GM23338 (cell line): ENCODE results near the gene GRID2. TPM values are rescaled to one million over a fixed set of nuclear protein-coding genes. Genes with fewer than 3 reads are reported as not detected.

Experiments
- CREB1 ChIP-seq: fragments of 250-450 bp; sonication (Bioruptor Pico); IDR thresholded peaks from 2 replicates; pipeline ENCODE4 v1.5.0; 2020; ENCODE audit warnings: low read depth, mild to moderate bottlenecking, moderate library complexity
- EZH2 ChIP-seq: fragments of 200-600 bp; sonication (generic); IDR thresholded peaks from one replicate; pipeline ENCODE4 v1.8.0; 2017; ENCODE audit warnings: antibody characterized with exemption, mild to moderate bottlenecking, low read depth; ENCODE audit not compliant: unreplicated experiment
- NANOG ChIP-seq: IDR thresholded peaks from 2 replicates; pipeline ENCODE4 v1.6.1; 2016; ENCODE audit warnings: antibody characterized with exemption, borderline replicate concordance
- STAT1 ChIP-seq: IDR thresholded peaks from one replicate; pipeline ENCODE4 v1.6.1; 2016; ENCODE audit warnings: antibody characterized with exemption; ENCODE audit not compliant: unreplicated experiment
- ZNF114 ChIP-seq: fragments of 250-450 bp; sonication (Bioruptor Pico); IDR thresholded peaks from 2 replicates; pipeline ENCODE4 v1.5.0; 2020; ENCODE audit warnings: mild to moderate bottlenecking, moderate library complexity
- ZNF331 ChIP-seq: fragments of 250-450 bp; sonication (Bioruptor Pico); IDR thresholded peaks from 2 replicates; pipeline ENCODE4 v1.5.0; 2020; ENCODE audit warnings: low read depth, mild to moderate bottlenecking, moderate library complexity
- polyA plus RNA-seq: library from polyadenylated mRNA; unstranded; fragments of >200 nt; fragmentation: Nextera tagmentation; extraction: Ambion mirVana; gene quantifications from 2 replicates; pipeline ENCODE4 v1.2.1, GENCODE V29; 2016
- total RNA-seq: library from RNA; depleted of rRNA; stranded (reverse); fragments of >200 nt; shearing (Covaris generic); gene quantifications from 2 replicates; pipeline ENCODE4 v1.2.3, GENCODE V29; 2014
- TF ChIP-seq, protein P1 (sequence below): fragments of 250-450 bp; sonication (Bioruptor Pico); IDR thresholded peaks from 2 replicates; pipeline ENCODE4 v1.5.0; 2020; ENCODE audit warnings: mild to moderate bottlenecking, moderate library complexity
- TF ChIP-seq, protein P2 (sequence below), 2 experiments: fragments of 200-600 bp in 1 of 2; sonication (generic) in 1 of 2; conservative IDR thresholded peaks; 2 replicates each; pipeline versions ENCODE4 v1.5.1 to v1.6.1; 2016 to 2017; ENCODE audit warnings: antibody characterized with exemption in 2 of 2, low read depth in 2 of 2, mild to moderate bottlenecking in 2 of 2, moderate library complexity in 1 of 2
- TF ChIP-seq, protein P3 (sequence below): IDR thresholded peaks from 2 replicates; pipeline ENCODE4 v1.6.1; 2016; ENCODE audit warnings: antibody characterized with exemption
- TF ChIP-seq, protein P4 (sequence below): IDR thresholded peaks from one replicate; pipeline ENCODE4 v1.6.1; 2018; ENCODE audit warnings: antibody characterized with exemption; ENCODE audit not compliant: unreplicated experiment

The GRID2 gene
- total and polyA plus RNA-seq, 2 experiments from 2014 or later = 19.9 to 65.4 TPM

DNA sequence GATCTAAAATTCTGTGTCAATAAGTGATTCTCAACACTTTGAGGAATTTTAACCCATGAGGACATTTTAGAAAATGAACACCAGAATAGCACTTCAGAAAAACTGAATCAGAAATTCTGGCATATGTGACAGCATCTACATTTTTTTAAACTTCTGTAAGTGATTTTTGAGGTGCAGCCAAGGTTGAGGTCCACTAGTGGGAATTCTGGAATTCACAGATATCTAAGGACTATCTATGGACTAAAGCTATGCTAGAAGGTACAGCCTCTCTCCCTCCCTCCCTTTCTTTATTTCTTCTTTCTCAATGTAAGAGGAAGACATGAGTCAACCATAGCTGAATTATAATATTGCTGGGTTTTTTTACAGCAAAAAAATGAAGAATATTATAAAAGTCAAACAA, 1016.6 kb downstream of the GRID2 start (continued):
- TF ChIP-seq, protein P1, sequence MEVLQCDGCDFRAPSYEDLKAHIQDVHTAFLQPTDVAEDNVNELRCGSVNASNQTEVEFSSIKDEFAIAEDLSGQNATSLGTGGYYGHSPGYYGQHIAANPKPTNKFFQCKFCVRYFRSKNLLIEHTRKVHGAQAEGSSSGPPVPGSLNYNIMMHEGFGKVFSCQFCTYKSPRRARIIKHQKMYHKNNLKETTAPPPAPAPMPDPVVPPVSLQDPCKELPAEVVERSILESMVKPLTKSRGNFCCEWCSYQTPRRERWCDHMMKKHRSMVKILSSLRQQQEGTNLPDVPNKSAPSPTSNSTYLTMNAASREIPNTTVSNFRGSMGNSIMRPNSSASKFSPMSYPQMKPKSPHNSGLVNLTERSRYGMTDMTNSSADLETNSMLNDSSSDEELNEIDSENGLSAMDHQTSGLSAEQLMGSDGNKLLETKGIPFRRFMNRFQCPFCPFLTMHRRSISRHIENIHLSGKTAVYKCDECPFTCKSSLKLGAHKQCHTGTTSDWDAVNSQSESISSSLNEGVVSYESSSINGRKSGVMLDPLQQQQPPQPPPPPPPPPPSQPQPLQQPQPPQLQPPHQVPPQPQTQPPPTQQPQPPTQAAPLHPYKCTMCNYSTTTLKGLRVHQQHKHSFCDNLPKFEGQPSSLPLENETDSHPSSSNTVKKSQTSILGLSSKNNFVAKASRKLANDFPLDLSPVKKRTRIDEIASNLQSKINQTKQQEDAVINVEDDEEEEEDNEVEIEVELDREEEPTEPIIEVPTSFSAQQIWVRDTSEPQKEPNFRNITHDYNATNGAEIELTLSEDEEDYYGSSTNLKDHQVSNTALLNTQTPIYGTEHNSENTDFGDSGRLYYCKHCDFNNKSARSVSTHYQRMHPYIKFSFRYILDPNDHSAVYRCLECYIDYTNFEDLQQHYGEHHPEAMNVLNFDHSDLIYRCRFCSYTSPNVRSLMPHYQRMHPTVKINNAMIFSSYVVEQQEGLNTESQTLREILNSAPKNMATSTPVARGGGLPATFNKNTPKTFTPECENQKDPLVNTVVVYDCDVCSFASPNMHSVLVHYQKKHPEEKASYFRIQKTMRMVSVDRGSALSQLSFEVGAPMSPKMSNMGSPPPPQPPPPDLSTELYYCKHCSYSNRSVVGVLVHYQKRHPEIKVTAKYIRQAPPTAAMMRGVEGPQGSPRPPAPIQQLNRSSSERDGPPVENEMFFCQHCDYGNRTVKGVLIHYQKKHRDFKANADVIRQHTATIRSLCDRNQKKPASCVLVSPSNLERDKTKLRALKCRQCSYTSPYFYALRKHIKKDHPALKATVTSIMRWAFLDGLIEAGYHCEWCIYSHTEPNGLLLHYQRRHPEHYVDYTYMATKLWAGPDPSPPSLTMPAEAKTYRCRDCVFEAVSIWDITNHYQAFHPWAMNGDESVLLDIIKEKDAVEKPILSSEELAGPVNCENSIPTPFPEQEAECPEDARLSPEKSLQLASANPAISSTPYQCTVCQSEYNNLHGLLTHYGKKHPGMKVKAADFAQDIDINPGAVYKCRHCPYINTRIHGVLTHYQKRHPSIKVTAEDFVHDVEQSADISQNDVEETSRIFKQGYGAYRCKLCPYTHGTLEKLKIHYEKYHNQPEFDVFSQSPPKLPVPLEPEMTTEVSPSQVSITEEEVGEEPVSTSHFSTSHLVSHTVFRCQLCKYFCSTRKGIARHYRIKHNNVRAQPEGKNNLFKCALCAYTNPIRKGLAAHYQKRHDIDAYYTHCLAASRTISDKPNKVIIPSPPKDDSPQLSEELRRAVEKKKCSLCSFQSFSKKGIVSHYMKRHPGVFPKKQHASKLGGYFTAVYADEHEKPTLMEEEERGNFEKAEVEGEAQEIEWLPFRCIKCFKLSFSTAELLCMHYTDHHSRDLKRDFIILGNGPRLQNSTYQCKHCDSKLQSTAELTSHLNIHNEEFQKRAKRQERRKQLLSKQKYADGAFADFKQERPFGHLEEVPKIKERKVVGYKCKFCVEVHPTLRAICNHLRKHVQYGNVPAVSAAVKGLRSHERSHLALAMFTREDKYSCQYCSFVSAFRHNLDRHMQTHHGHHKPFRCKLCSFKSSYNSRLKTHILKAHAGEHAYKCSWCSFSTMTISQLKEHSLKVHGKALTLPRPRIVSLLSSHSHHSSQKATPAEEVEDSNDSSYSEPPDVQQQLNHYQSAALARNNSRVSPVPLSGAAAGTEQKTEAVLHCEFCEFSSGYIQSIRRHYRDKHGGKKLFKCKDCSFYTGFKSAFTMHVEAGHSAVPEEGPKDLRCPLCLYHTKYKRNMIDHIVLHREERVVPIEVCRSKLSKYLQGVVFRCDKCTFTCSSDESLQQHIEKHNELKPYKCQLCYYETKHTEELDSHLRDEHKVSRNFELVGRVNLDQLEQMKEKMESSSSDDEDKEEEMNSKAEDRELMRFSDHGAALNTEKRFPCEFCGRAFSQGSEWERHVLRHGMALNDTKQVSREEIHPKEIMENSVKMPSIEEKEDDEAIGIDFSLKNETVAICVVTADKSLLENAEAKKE (CRISPR knock-in tag) = no peak
- TF ChIP-seq CREB1 (CRISPR knock-in tag) (no peak), EZH2 (no peak), NANOG (no peak), STAT1 (no peak), ZNF331 (CRISPR knock-in tag) (no peak), ZNF114 (CRISPR knock-in tag) (no peak)
- TF ChIP-seq, protein P2, sequence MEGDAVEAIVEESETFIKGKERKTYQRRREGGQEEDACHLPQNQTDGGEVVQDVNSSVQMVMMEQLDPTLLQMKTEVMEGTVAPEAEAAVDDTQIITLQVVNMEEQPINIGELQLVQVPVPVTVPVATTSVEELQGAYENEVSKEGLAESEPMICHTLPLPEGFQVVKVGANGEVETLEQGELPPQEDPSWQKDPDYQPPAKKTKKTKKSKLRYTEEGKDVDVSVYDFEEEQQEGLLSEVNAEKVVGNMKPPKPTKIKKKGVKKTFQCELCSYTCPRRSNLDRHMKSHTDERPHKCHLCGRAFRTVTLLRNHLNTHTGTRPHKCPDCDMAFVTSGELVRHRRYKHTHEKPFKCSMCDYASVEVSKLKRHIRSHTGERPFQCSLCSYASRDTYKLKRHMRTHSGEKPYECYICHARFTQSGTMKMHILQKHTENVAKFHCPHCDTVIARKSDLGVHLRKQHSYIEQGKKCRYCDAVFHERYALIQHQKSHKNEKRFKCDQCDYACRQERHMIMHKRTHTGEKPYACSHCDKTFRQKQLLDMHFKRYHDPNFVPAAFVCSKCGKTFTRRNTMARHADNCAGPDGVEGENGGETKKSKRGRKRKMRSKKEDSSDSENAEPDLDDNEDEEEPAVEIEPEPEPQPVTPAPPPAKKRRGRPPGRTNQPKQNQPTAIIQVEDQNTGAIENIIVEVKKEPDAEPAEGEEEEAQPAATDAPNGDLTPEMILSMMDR (conservative IDR thresholded peaks at IDR 0.05; ENCODE audit: low read depth in 2 of 2) = no peak
- TF ChIP-seq, protein P3, sequence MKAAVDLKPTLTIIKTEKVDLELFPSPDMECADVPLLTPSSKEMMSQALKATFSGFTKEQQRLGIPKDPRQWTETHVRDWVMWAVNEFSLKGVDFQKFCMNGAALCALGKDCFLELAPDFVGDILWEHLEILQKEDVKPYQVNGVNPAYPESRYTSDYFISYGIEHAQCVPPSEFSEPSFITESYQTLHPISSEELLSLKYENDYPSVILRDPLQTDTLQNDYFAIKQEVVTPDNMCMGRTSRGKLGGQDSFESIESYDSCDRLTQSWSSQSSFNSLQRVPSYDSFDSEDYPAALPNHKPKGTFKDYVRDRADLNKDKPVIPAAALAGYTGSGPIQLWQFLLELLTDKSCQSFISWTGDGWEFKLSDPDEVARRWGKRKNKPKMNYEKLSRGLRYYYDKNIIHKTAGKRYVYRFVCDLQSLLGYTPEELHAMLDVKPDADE = no peak
- TF ChIP-seq, protein P4, sequence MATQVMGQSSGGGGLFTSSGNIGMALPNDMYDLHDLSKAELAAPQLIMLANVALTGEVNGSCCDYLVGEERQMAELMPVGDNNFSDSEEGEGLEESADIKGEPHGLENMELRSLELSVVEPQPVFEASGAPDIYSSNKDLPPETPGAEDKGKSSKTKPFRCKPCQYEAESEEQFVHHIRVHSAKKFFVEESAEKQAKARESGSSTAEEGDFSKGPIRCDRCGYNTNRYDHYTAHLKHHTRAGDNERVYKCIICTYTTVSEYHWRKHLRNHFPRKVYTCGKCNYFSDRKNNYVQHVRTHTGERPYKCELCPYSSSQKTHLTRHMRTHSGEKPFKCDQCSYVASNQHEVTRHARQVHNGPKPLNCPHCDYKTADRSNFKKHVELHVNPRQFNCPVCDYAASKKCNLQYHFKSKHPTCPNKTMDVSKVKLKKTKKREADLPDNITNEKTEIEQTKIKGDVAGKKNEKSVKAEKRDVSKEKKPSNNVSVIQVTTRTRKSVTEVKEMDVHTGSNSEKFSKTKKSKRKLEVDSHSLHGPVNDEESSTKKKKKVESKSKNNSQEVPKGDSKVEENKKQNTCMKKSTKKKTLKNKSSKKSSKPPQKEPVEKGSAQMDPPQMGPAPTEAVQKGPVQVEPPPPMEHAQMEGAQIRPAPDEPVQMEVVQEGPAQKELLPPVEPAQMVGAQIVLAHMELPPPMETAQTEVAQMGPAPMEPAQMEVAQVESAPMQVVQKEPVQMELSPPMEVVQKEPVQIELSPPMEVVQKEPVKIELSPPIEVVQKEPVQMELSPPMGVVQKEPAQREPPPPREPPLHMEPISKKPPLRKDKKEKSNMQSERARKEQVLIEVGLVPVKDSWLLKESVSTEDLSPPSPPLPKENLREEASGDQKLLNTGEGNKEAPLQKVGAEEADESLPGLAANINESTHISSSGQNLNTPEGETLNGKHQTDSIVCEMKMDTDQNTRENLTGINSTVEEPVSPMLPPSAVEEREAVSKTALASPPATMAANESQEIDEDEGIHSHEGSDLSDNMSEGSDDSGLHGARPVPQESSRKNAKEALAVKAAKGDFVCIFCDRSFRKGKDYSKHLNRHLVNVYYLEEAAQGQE = no peak
